GM19025 (cell line): ENCODE measurements around the gene PTGES.

Source experiments
- ATAC-seq: cut with Tn5 transposase; IDR thresholded peaks from one replicate; pipeline ENCODE4 v1.9.1; 2021; ENCODE audit warnings: mild to moderate bottlenecking, low read depth, moderate library complexity; ENCODE audit not compliant: unreplicated experiment

Gene PTGES

GRCh38 chr9:129696944-129697655 lies 55.7 kb downstream of the PTGES start:
- no peak for ATAC-seq

- ATAC-seq = no peak
Observed at GRCh38 chr9:129695870-129696269, 57.0 kb downstream of the PTGES start.

GRCh38 chr9:129694243-129694646 lies 58.6 kb downstream of the PTGES start:
- no peak for ATAC-seq

- no peak for ATAC-seq
Observed at GRCh38 chr9:129693741-129694140, 59.1 kb downstream of the PTGES start.

- ATAC-seq = no peak
Observed at GRCh38 chr9:129692534-129692933, 60.3 kb downstream of the PTGES start.
